Gastrocnemius medialis (tissue), 4 donors: ENCODE results near the gene USP12.

ENCODE experiments used
- CTCF ChIP-seq, 5 experiments: fragments of 450-650 bp in 3 of 5; fragments of 200-600 bp in 2 of 5; sonication (generic) in 2 of 5; IDR thresholded peaks in 4 of 5; conservative IDR thresholded peaks in 1 of 5; 1 replicate in 4 of 5; 2 replicates in 1 of 5; pipeline ENCODE4 v1.5.1; 2016 to 2019; ENCODE audit warnings: antibody characterized with exemption in 5 of 5, mild to moderate bottlenecking in 3 of 5, moderate library complexity in 3 of 5
- POLR2A ChIP-seq, 2 donors: fragments of 450-650 bp; IDR thresholded peaks; one replicate each; pipeline ENCODE4 v1.6.1; 2017; ENCODE audit warnings: antibody characterized with exemption in 2 of 2, mild to moderate bottlenecking in 2 of 2, moderate library complexity in 2 of 2

GRCh38 chr13:27064252-27064995 is 107.2 kb downstream of the USP12 start:
- TF ChIP-seq CTCF (IDR thresholded peaks at IDR 0.05 in 4 of 5, conservative IDR thresholded peaks at IDR 0.05 in 1 of 5) (no peak), POLR2A (IDR thresholded peaks at IDR 0.05) (no peak)
